ENCODE measurements around the gene L2HGDH. TPM values are rescaled to one million over a fixed set of nuclear protein-coding genes. Genes with fewer than 3 reads are reported as not detected.

Gene L2HGDH
- polyA plus RNA-seq, 3 donors = 0.11 to 0.86 (median 0.48) TPM

- WGBS (ENCODE audit: insufficient coverage) = 100% methylated on average over 1 of the region's 4 CpGs
- TF ChIP-seq, protein P1, sequence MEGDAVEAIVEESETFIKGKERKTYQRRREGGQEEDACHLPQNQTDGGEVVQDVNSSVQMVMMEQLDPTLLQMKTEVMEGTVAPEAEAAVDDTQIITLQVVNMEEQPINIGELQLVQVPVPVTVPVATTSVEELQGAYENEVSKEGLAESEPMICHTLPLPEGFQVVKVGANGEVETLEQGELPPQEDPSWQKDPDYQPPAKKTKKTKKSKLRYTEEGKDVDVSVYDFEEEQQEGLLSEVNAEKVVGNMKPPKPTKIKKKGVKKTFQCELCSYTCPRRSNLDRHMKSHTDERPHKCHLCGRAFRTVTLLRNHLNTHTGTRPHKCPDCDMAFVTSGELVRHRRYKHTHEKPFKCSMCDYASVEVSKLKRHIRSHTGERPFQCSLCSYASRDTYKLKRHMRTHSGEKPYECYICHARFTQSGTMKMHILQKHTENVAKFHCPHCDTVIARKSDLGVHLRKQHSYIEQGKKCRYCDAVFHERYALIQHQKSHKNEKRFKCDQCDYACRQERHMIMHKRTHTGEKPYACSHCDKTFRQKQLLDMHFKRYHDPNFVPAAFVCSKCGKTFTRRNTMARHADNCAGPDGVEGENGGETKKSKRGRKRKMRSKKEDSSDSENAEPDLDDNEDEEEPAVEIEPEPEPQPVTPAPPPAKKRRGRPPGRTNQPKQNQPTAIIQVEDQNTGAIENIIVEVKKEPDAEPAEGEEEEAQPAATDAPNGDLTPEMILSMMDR (IDR thresholded peaks at IDR 0.05) = no peak
- H3K4me1 ChIP-seq (ENCODE audit: control insufficient read depth in 1 of 2, insufficient read depth in 2 of 2, low read length in 2 of 2) = peaks cover 0 to 5% of the 10 kb centered on the region in 2 donors
- H3K36me3 Mint-ChIP-seq = peaks cover 12 to 16% of the 10 kb centered on the region in 2 donors
- peaks cover 2 to 3% (median 2%) of the 10 kb centered on the region in 3 donors for H3K27me3 Mint-ChIP-seq (ENCODE audit: low read depth in 3 of 3)
- H3K9me3 Mint-ChIP-seq = no peaks in the 10 kb centered on the region
- H3K4me2 ChIP-seq (replicated peaks; ENCODE audit: extremely low read depth, low read length, poor library complexity, severe bottlenecking) = no peak overlapping the region
- no peaks in the 10 kb centered on the region for H3K79me2 ChIP-seq (ENCODE audit: insufficient read depth, low read length)
- no peak overlapping the region for H2AFZ ChIP-seq (ENCODE audit: insufficient read depth, low read depth, low read length, poor library complexity, severe bottlenecking)
- H4K20me1 ChIP-seq (ENCODE audit: insufficient read depth, low read length) = no peaks in the 10 kb centered on the region
- H3K27ac ChIP-seq (ENCODE audit: low read depth in 1 of 2, low read length in 2 of 2) = no peak overlapping the region
- intact Hi-C loops (cut with micrococcal nuclease) = no loop called here
- no peak overlapping the region for H3K4me3 ChIP-seq (replicated peaks in 1 of 3; ENCODE audit: low read depth in 2 of 3, low read length in 3 of 3)
- no peak overlapping the region for H3K4me3 Mint-ChIP-seq
- no peak overlapping the region for H3K9ac ChIP-seq (ENCODE audit: insufficient read depth, low read length, poor library complexity, severe bottlenecking)
- H3K27me3 ChIP-seq (ENCODE audit: control insufficient read depth in 2 of 2, insufficient read depth in 2 of 2, low read length in 2 of 2) = no peaks in the 10 kb centered on the region
- peaks cover 16% of the 10 kb centered on the region for H3K4me1 Mint-ChIP-seq
- no peak overlapping the region for H3K27ac Mint-ChIP-seq
- no peak for DNase-seq
- H3K9me3 ChIP-seq (replicated peaks in 1 of 2; ENCODE audit: control insufficient read depth in 1 of 2, insufficient read depth in 1 of 2, low read length in 2 of 2) = no peaks in the 10 kb centered on the region
- peaks cover 0 to under 1% of the 10 kb centered on the region in 2 donors for H3K36me3 ChIP-seq (replicated peaks in 1 of 2; ENCODE audit: control insufficient read depth in 1 of 2, insufficient read depth in 2 of 2, low read length in 2 of 2)
Observed at GRCh38 chr14:50344876-50345563, 33.0 kb upstream of the L2HGDH start.

DNA sequence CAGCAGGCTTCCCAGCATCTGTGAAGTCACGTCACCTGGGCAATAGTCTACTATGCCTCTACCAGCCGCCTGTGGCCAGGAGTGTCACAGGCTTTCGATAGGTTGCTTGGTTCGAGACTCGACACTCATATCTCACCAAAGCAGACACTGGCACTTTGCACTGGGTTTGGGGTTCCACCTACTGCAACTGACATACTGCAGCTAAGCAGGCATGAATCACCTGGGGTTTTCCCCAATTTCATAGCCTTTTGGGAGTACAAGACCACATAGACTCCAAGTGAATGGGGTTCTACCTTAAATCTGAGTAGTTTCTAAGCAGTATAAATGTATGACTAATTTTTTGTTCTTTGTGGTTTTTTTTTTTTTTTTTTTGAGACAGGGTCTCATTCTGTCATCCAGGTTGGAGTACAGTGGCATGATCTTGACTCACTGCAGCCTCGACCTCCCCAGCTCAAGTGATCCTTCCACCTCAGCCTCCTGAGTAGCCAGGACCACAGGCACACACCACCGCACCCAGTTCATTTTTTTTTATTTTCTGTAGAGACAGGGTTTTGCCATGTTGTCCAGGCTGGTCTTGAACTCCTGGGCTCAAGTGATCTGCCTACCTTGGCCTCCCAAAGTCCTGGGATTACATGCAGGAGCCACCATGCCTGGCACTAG, 32.2 kb upstream of the L2HGDH start:
- H3K4me3 ChIP-seq (replicated peaks in 1 of 3; ENCODE audit: low read depth in 2 of 3, low read length in 3 of 3) = no peak overlapping the region
- no peak overlapping the region for H3K27ac Mint-ChIP-seq
- H3K27me3 ChIP-seq (ENCODE audit: control insufficient read depth in 2 of 2, insufficient read depth in 2 of 2, low read length in 2 of 2) = no peaks in the 10 kb centered on the region
- intact Hi-C loops (cut with micrococcal nuclease) = no loop called here
- H3K9me3 ChIP-seq (replicated peaks in 1 of 2; ENCODE audit: control insufficient read depth in 1 of 2, insufficient read depth in 1 of 2, low read length in 2 of 2) = no peaks in the 10 kb centered on the region
- H3K9ac ChIP-seq (ENCODE audit: insufficient read depth, low read length, poor library complexity, severe bottlenecking) = no peak overlapping the region
- peaks cover 16 to 18% of the 10 kb centered on the region in 2 donors for H3K36me3 Mint-ChIP-seq
- peaks cover 0 to 3% (median 0%) of the 10 kb centered on the region in 3 donors for H3K27me3 Mint-ChIP-seq (ENCODE audit: low read depth in 3 of 3)
- TF ChIP-seq, protein P1 (IDR thresholded peaks at IDR 0.05) = no peak
- WGBS (ENCODE audit: insufficient coverage) = 97% methylated on average over 6 of the region's 7 CpGs
- no peak overlapping the region for H2AFZ ChIP-seq (ENCODE audit: insufficient read depth, low read depth, low read length, poor library complexity, severe bottlenecking)
- no peak overlapping the region for H3K4me2 ChIP-seq (replicated peaks; ENCODE audit: extremely low read depth, low read length, poor library complexity, severe bottlenecking)
- peaks cover 0 to 4% of the 10 kb centered on the region in 2 donors for H3K36me3 ChIP-seq (replicated peaks in 1 of 2; ENCODE audit: control insufficient read depth in 1 of 2, insufficient read depth in 2 of 2, low read length in 2 of 2)
- H4K20me1 ChIP-seq (ENCODE audit: insufficient read depth, low read length) = no peaks in the 10 kb centered on the region
- H3K27ac ChIP-seq (ENCODE audit: low read depth in 1 of 2, low read length in 2 of 2) = no peak overlapping the region
- no peak overlapping the region for H3K4me3 Mint-ChIP-seq
- H3K4me1 Mint-ChIP-seq = peaks cover 16% of the 10 kb centered on the region
- no peaks in the 10 kb centered on the region for H3K79me2 ChIP-seq (ENCODE audit: insufficient read depth, low read length)
- H3K4me1 ChIP-seq (ENCODE audit: control insufficient read depth in 1 of 2, insufficient read depth in 2 of 2, low read length in 2 of 2) = peaks cover 0 to 5% of the 10 kb centered on the region in 2 donors
- no peaks in the 10 kb centered on the region for H3K9me3 Mint-ChIP-seq
- peak in 1 of 3 donors; percentile 69 for DNase-seq
